Forelimb muscle (tissue), 1 donor: ENCODE measurements around the gene GLRA1. TPM values are rescaled to one million over a fixed set of nuclear protein-coding genes. Genes with fewer than 3 reads are reported as not detected.

Experiments
- DNase-seq: peaks from one replicate; pipeline ENCODE4 v3.0.0-alpha.2; 2013; ENCODE audit warnings: low read depth
- polyA plus RNA-seq: library from polyadenylated mRNA; unstranded; fragments of 120-200 nt; gene quantifications from one replicate; pipeline ENCODE4 v1.2.1, GENCODE V29; 2013; ENCODE audit not compliant: insufficient read length

Gene GLRA1
- polyA plus RNA-seq: not detected

- peak; percentile 32 for DNase-seq
These were observed at the start of gene GLRA1 for GRCh38 chr5:151924564-151925301. TSS of gene GLRA1 (minus strand) at chr5:151924851. CDS start at chr5:151924549, 302 bp downstream.

GRCh38 chr5:151970885-151971284 is 46.2 kb upstream of the GLRA1 start:
- no peak for DNase-seq

- no peak for DNase-seq
These were observed 43.2 kb upstream of the GLRA1 start for GRCh38 chr5:151967865-151968264.

GRCh38 chr5:151966046-151966445 is 41.4 kb upstream of the GLRA1 start:
- no peak for DNase-seq

- DNase-seq: no peak
These were observed 39.8 kb upstream of the GLRA1 start for GRCh38 chr5:151964471-151964870.

- DNase-seq: no peak
These were observed 36.9 kb upstream of the GLRA1 start for GRCh38 chr5:151961557-151961956.

- no peak for DNase-seq
These were observed 33.5 kb upstream of the GLRA1 start for GRCh38 chr5:151958111-151958510.

GRCh38 chr5:151956725-151957124 is 32.1 kb upstream of the GLRA1 start:
- no peak for DNase-seq

- no peak for DNase-seq
These were observed 29.6 kb upstream of the GLRA1 start for GRCh38 chr5:151954255-151954654.

- DNase-seq: no peak
These were observed 29.2 kb upstream of the GLRA1 start for GRCh38 chr5:151953833-151954232.

GRCh38 chr5:151952238-151952637 is 27.6 kb upstream of the GLRA1 start:
- DNase-seq: no peak

- DNase-seq: no peak
These were observed 26.1 kb upstream of the GLRA1 start for GRCh38 chr5:151950706-151951105.

GRCh38 chr5:151949701-151950308 is 25.2 kb upstream of the GLRA1 start:
- DNase-seq: no peak

GRCh38 chr5:151949113-151949512 is 24.5 kb upstream of the GLRA1 start:
- no peak for DNase-seq

GRCh38 chr5:151947931-151948608 is 23.4 kb upstream of the GLRA1 start:
- no peak for DNase-seq

GRCh38 chr5:151937851-151938250 is 13.2 kb upstream of the GLRA1 start:
- DNase-seq: no peak

- DNase-seq: no peak
These were observed 10.6 kb upstream of the GLRA1 start for GRCh38 chr5:151935135-151935695.

GRCh38 chr5:151931260-151931659 is 6.6 kb upstream of the GLRA1 start:
- DNase-seq: no peak

- DNase-seq: no peak
These were observed 1.5 kb upstream of the GLRA1 start for GRCh38 chr5:151926188-151926587.

- no peak for DNase-seq
These were observed 689 bp upstream of the GLRA1 start for GRCh38 chr5:151925340-151925739.

GRCh38 chr5:151923866-151924476 is 680 bp downstream of the GLRA1 start:
- no peak for DNase-seq

- DNase-seq: no peak
These were observed 2.7 kb downstream of the GLRA1 start for GRCh38 chr5:151921916-151922315.
